ENCODE data around the gene MAPK8. TPM values are rescaled to one million over a fixed set of nuclear protein-coding genes. Genes with fewer than 3 reads are reported as not detected.

The MAPK8 gene
- total and polyA plus RNA-seq, 9 of the 15 experiments (the other 6 are each of a cell fraction or from before 2014, with no cell fraction given): 6.4 to 159 (median 71.0) TPM

DNA sequence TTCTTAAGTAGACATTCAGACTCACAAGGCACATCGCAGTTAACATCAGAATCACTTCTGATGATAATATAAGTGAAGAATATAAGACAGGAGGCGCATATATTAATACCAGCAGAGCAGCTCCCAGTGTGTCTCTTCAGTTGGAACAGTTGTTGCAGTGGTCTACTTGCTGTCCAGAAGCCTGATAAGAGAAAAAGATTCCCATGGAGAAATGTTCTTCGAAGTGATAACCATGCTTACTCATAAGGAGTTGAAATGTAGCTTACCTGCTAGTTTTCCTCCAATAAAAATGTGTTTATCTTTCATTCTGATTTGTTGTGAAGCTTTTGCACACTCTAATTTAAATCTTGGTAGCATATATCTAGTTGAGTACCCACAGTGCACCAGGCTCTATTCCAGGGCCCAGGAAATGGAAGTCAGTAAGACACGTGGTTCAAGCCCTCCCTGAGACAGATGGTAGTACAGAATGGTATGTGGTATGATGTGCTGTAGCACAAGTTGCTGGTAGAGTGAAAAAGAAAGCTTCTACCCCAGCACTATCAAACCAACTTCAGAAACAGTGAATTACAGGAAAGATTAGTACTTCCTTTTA is 124.0 kb downstream of the MAPK8 start:
- FAIRE-seq (no peak), ATAC-seq (peak; percentile 75), DNase-seq (ENCODE audit: extremely low read depth in 1 of 4, low spot score in 3 of 4) (peak in 1 of 4 experiments; percentile 60)
- peak overlapping the region in 1 of 2 experiments; percentile 2; a peak in 1 of 4 replicates for H3K9ac ChIP-seq (ENCODE audit: insufficient read depth in 1 of 2, low read depth in 2 of 2, low read length in 2 of 2)
- H3K9me3 ChIP-seq (replicated peaks; ENCODE audit: control insufficient read depth, insufficient read depth, low read depth, low read length): no peaks in the 10 kb centered on the region
- intact Hi-C loops (cut with micrococcal nuclease) (loop anchor here (5.0 kb wide), 1 partner anchor 42 kb away; no protein-coding TSS in a partner anchor), in situ Hi-C loops (cut with MboI) (no loop called here)
- H3K9me1 ChIP-seq (ENCODE audit: control insufficient read depth, insufficient read depth, low read length): no peaks in the 10 kb centered on the region
- H3K27ac ChIP-seq (ENCODE audit: extremely low read depth, low read depth, low read length): peak overlapping the region; percentile 45
- no peaks in the 10 kb centered on the region for H3K27me3 ChIP-seq (ENCODE audit: control insufficient read depth in 2 of 2, insufficient read depth in 2 of 2, low read length in 2 of 2)
- H2AFZ ChIP-seq (ENCODE audit: low read depth, low read length): peak overlapping the region; percentile 6
- no peak overlapping the region for H3K4me2 ChIP-seq (ENCODE audit: insufficient read depth, low read length)
- H3K4me3 ChIP-seq: no peak overlapping the region
- peaks cover 45% of the 10 kb centered on the region for H3K36me3 ChIP-seq (ENCODE audit: control insufficient read depth, insufficient read depth, low read length)
- H3K4me1 ChIP-seq (replicated peaks in 1 of 2; ENCODE audit: control insufficient read depth in 2 of 2, insufficient read depth in 2 of 2, low read length in 2 of 2): peaks cover 0 to 25% of the 10 kb centered on the region in 2 experiments; a peak in 4 of 5 replicates
- H4K20me1 ChIP-seq (replicated peaks; ENCODE audit: control insufficient read depth, insufficient read depth, low read length): no peaks in the 10 kb centered on the region
- no TSS peak for BruUV-seq (replicated peaks)
- 18% methylated on average over 4 of the region's 4 CpGs for WGBS (ENCODE audit: insufficient coverage, low coverage, missing lambda C conversion rate)
- POLR2A ChIA-PET: interaction anchor here (0.5 to 1.9 kb wide), 5 partner anchors 9 to 82 kb away, joined by 3 to 7 read pairs (median 4); no protein-coding TSS in a partner anchor
- CTCF ChIA-PET (ENCODE audit: low intra/inter-chr PET ratio): no interaction called here
- H3K79me2 ChIP-seq (ENCODE audit: control insufficient read depth, insufficient read depth, low read length): peaks cover 12% of the 10 kb centered on the region; the same call in 1 of the 3 replicates
- TF ChIP-seq ZNF655 (CRISPR knock-in tag; IDR thresholded peaks at IDR 0.05): no peak
- TF ChIP-seq DPF2 (IDR thresholded peaks at IDR 0.05): peak; percentile 25; the same call in 1 of the 2 replicates
- peak; percentile 34 to 40; a peak in 3 of 4 replicates for TF ChIP-seq MNT (conservative IDR thresholded peaks at IDR 0.05)
- 0 out of 4 replicates have a peak, but pooled peaks of 1 of the 2 experiments have one; percentile 22 for TF ChIP-seq HDAC1 (IDR thresholded peaks at IDR 0.05)
- TF ChIP-seq TBP (optimal IDR thresholded peaks at IDR 0.05; ENCODE audit: low read depth, low read length): no peak
- peak; percentile 85 for TF ChIP-seq L3MBTL2 (IDR thresholded peaks at IDR 0.05)
- TF ChIP-seq, protein P1, sequence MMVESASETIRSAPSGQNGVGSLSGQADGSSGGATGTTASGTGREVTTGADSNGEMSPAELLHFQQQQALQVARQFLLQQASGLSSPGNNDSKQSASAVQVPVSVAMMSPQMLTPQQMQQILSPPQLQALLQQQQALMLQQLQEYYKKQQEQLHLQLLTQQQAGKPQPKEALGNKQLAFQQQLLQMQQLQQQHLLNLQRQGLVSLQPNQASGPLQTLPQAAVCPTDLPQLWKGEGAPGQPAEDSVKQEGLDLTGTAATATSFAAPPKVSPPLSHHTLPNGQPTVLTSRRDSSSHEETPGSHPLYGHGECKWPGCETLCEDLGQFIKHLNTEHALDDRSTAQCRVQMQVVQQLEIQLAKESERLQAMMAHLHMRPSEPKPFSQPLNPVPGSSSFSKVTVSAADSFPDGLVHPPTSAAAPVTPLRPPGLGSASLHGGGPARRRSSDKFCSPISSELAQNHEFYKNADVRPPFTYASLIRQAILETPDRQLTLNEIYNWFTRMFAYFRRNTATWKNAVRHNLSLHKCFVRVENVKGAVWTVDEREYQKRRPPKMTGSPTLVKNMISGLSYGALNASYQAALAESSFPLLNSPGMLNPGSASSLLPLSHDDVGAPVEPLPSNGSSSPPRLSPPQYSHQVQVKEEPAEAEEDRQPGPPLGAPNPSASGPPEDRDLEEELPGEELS (CRISPR knock-in tag; IDR thresholded peaks at IDR 0.05; ENCODE audit: borderline replicate concordance): no peak
- peak; percentile 19; the same call in 1 of the 2 replicates for TF ChIP-seq EP300 (IDR thresholded peaks at IDR 0.05; ENCODE audit: low read length)
- TF ChIP-seq KDM1A (IDR thresholded peaks at IDR 0.05): peak; percentile 38 to 45; a peak in 3 of 4 replicates
- TF ChIP-seq ADNP (tag; IDR thresholded peaks at IDR 0.05): no peak
- TF ChIP-seq MTA1 (IDR thresholded peaks at IDR 0.05; ENCODE audit: borderline replicate concordance): no peak
- TF ChIP-seq ZFPM2 (CRISPR knock-in tag; IDR thresholded peaks at IDR 0.05): no peak
- 0 out of 2 replicates have a peak, but pooled peaks have one; percentile 18 for TF ChIP-seq CHAMP1 (IDR thresholded peaks at IDR 0.05)
- no peak for TF ChIP-seq ZNF184 (CRISPR knock-in tag; IDR thresholded peaks at IDR 0.05)
- 0 out of 2 replicates have a peak, but pooled peaks have one; percentile 15 for TF ChIP-seq ELF1 (tag; IDR thresholded peaks at IDR 0.05)

Data from K562 (cell line).